OCI-LY7 (cell line): ENCODE measurements around the gene FBF1. TPM values are rescaled to one million over a fixed set of nuclear protein-coding genes. Genes with fewer than 3 reads are reported as not detected.

Source experiments
- BruUV-seq: library from RNA; stranded (reverse); fragments of 400-500 nt; replicated peaks from 2 replicates; lab custom pipeline; 2021; lab: Mats Ljungman, UMichigan
- CTCF ChIA-PET: fragments of 300-600 bp; sonication (Branson Sonifier 250); formaldehyde crosslinking; loops from one replicate; lab custom pipeline; 2022; ENCODE audit warnings: antibody characterized with exemption; ENCODE audit not compliant: unreplicated experiment; lab: Charles Lee
- POLR2A ChIA-PET: fragments of 300-600 bp; sonication (Branson Sonifier 250); formaldehyde crosslinking; loops from one replicate; lab custom pipeline; 2022; ENCODE audit warnings: antibody characterized with exemption; lab: Charles Lee
- DNase-seq: peaks from one replicate; pipeline ENCODE4 v3.0.0-alpha.2; 2015; ENCODE audit warnings: low spot score
- H2AFZ ChIP-seq: fragments of 200-600 bp; sonication (generic), shearing (Covaris generic); 2 replicates; pipeline ENCODE4 v1.6.1; 2014; ENCODE audit warnings: mild to moderate bottlenecking, antibody characterized with exemption, low read length, moderate library complexity
- H3K27ac ChIP-seq: fragments of 200-600 bp; sonication (generic); 2 replicates; pipeline ENCODE4 v1.5.1; 2014; ENCODE audit warnings: mixed run types, low read depth, mild to moderate bottlenecking, moderate library complexity, low read length, inconsistent platforms; ENCODE audit not compliant: poor library complexity, severe bottlenecking
- H3K36me3 ChIP-seq: fragments of 200-600 bp; sonication (generic); 2 replicates; pipeline ENCODE4 v1.6.1; 2014; ENCODE audit warnings: mild to moderate bottlenecking, antibody characterized with exemption, low read length, moderate library complexity, mixed read lengths; ENCODE audit not compliant: insufficient read depth
- H3K4me1 ChIP-seq: fragments of 200-600 bp; sonication (generic); 2 replicates; pipeline ENCODE4 v1.5.1; 2014; ENCODE audit warnings: mild to moderate bottlenecking, low read length; ENCODE audit not compliant: insufficient read depth, poor library complexity, severe bottlenecking
- H3K4me2 ChIP-seq: fragments of 200-600 bp; sonication (generic); 2 replicates; pipeline ENCODE4 v1.6.1; 2014; ENCODE audit warnings: mild to moderate bottlenecking, low read length
- H3K4me3 ChIP-seq: fragments of 200-600 bp; sonication (generic); 2 replicates; pipeline ENCODE4 v1.5.1; 2014; ENCODE audit warnings: mild to moderate bottlenecking, low read depth, low read length; ENCODE audit not compliant: poor library complexity, severe bottlenecking
- H3K79me2 ChIP-seq: fragments of 200-600 bp; sonication (generic); 2 replicates; pipeline ENCODE4 v1.6.1; 2016; ENCODE audit warnings: low read depth, mild to moderate bottlenecking, low read length, moderate library complexity, mixed read lengths; ENCODE audit not compliant: insufficient read depth
- H3K9me2 ChIP-seq: fragments of 200-600 bp; sonication (generic); 2 replicates; pipeline ENCODE4 v1.6.1; 2016; ENCODE audit warnings: mild to moderate bottlenecking, low read length, mixed read lengths; ENCODE audit not compliant: insufficient read depth
- H3K9me3 ChIP-seq: fragments of 200-600 bp; sonication (generic); 2 replicates; pipeline ENCODE4 v1.6.1; 2014; ENCODE audit warnings: mild to moderate bottlenecking, mixed run types, low read length, mixed read lengths
- H4K20me1 ChIP-seq: fragments of 200-600 bp; sonication (generic); 2 replicates; pipeline ENCODE4 v1.6.1; 2014; ENCODE audit warnings: mild to moderate bottlenecking, antibody characterized with exemption, low read length, moderate library complexity, mixed read lengths; ENCODE audit not compliant: insufficient read depth
- EZH2phosphoT487 ChIP-seq: fragments of 200-600 bp; sonication (generic); IDR thresholded peaks from 2 replicates; pipeline ENCODE4 v1.6.1; 2018; ENCODE audit warnings: low read depth, borderline replicate concordance, mild to moderate bottlenecking, mixed run types, antibody characterized with exemption, low read length, moderate library complexity, mixed read lengths
- intact Hi-C: fragments of 100-400 bp; cut with micrococcal nuclease; formaldehyde crosslinking; loops from one replicate; pipeline ENCODE4 v1.10.0; 2022; ENCODE audit not compliant: unreplicated experiment
- total RNA-seq, 2 experiments: library from RNA; depleted of rRNA in 1 of 2; stranded (reverse); fragments of >200 nt in 1 of 2; shearing (Covaris generic) in 1 of 2; gene quantifications; 2 replicates each; pipeline ENCODE4 v1.2.3, GENCODE V29; 2014 to 2022
- TF ChIP-seq, protein P1 (sequence below): fragments of 200-600 bp; sonication (generic); conservative IDR thresholded peaks from 2 replicates; pipeline ENCODE4 v1.5.1; 2014; ENCODE audit warnings: mild to moderate bottlenecking, antibody characterized with exemption, low read length, moderate library complexity, mixed read lengths

The FBF1 gene
- total RNA-seq, 2 experiments from 2014 or later, result 34.6 to 47.9 TPM

DNA sequence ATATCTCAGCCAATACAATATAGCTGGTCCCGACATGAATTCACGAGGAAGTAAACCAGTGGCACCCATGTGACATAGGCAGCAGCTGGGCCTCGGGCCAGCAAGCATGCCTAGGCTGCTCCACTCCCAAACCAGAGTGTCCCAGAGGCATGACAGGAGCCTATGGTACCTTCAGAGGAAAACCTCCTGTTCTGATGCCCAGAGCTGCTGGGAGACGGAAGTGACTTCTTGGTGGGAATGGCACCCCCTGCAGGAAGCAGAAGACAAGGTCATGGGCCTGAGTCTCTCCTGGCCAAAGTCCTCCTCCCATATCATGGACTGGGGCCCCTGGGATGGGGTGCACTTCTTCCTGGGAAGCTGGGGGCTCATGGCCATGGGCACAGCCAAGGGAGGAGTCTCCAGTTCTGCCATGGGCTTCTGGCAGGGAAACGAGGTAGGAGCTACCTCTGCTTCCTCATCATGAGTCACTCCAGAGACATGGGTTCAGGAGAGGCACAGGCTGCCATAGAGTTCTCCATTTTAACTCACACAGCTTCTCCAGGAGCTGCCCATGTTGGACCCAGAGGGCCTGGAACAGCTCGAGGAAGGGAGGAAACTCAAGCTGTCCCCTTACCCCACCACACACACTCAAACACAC is 13.4 kb downstream of the FBF1 start:
- Histone ChIP-seq H3K9me2 (no peaks in the 10 kb centered on the region), H3K27ac (no peak overlapping the region), H3K79me2 (no peaks in the 10 kb centered on the region), H3K9me3 (no peaks in the 10 kb centered on the region), H3K4me3 (no peak overlapping the region), H4K20me1 (no peaks in the 10 kb centered on the region), H3K4me1 (no peaks in the 10 kb centered on the region), H2AFZ (peak overlapping the region; percentile 77), H3K36me3 (no peaks in the 10 kb centered on the region; the same call in 1 of the 2 replicates), H3K4me2 (no peak overlapping the region)
- ChIA-PET CTCF (interaction anchor here (0.9 to 1.5 kb wide), 5 partner anchors 13 to 31 kb away, joined by 3 to 5 read pairs (median 3); partner anchors contain the start of gene FBF1), POLR2A (interaction anchor here (0.5 to 1.2 kb wide), 5 partner anchors 8 to 69 kb away, joined by 3 to 6 read pairs (median 3); partner anchors contain the start of gene FBF1)
- no TSS peak for BruUV-seq
- peak; percentile 74 for DNase-seq
- TF ChIP-seq, protein P1, sequence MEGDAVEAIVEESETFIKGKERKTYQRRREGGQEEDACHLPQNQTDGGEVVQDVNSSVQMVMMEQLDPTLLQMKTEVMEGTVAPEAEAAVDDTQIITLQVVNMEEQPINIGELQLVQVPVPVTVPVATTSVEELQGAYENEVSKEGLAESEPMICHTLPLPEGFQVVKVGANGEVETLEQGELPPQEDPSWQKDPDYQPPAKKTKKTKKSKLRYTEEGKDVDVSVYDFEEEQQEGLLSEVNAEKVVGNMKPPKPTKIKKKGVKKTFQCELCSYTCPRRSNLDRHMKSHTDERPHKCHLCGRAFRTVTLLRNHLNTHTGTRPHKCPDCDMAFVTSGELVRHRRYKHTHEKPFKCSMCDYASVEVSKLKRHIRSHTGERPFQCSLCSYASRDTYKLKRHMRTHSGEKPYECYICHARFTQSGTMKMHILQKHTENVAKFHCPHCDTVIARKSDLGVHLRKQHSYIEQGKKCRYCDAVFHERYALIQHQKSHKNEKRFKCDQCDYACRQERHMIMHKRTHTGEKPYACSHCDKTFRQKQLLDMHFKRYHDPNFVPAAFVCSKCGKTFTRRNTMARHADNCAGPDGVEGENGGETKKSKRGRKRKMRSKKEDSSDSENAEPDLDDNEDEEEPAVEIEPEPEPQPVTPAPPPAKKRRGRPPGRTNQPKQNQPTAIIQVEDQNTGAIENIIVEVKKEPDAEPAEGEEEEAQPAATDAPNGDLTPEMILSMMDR, result peak; percentile 79
- no peak for TF ChIP-seq EZH2phosphoT487
- intact Hi-C loops, result loop anchor here (1.0 kb wide), 1 partner anchor 22 kb away; no protein-coding TSS in a partner anchor

DNA sequence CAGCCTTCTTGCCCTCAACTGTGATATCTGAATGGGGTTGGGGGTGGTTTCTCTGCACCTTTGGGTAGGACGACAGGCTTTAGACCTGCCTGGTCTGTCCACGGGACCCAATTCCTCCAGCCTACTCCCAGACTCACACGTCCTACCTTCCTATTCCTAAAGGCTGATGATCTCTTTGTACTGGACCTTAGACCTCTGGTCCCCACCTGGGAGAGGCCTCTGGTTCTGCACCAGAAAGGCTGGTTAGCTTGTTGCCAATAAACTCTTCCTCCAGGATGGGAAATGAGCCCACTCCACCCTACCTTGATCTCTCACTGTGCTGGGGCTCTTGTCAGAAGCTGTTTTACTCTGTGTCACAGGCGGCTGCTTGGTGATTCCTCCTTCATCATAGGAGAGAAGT is 14.4 kb downstream of the FBF1 start:
- TF ChIP-seq, protein P1, result no peak
- no peak for TF ChIP-seq EZH2phosphoT487
- DNase-seq, result no peak

DNA sequence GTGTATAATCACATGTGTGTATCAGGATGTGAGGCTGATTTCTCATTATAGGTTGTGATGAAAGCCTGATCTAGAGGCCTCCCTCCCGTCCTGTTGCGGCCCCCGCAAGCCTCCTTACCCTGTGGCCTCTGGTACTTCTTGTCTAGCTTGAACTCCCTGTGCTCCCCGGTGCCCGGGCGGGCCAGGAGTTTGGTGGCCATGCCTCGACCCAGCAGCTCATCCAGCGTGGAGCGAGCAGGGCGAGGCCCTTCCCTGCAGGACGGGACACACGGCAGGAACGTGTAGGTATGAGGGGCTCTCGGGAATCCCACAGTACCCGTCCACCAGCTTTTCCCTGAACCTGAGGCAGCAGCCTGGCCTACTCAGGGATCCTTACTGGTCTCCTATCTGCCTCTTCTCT is 14.9 kb downstream of the FBF1 start:
- H3K4me1 ChIP-seq, result no peaks in the 10 kb centered on the region
- no peak for DNase-seq
- CTCF ChIA-PET, result interaction anchor here (1.0 kb wide), 1 partner anchor 16 kb away, joined by 5 read pairs; no protein-coding TSS in a partner anchor
- no peaks in the 10 kb centered on the region for H3K9me2 ChIP-seq
- TF ChIP-seq, protein P1, result no peak
- TF ChIP-seq EZH2phosphoT487, result no peak
- POLR2A ChIA-PET, result interaction anchor here (0.6 to 1.2 kb wide), 4 partner anchors 16 to 667 kb away, joined by 3 to 4 read pairs (median 3); no protein-coding TSS in a partner anchor
- H3K36me3 ChIP-seq, result no peaks in the 10 kb centered on the region
- H2AFZ ChIP-seq, result no peak overlapping the region
- no peak overlapping the region for H3K27ac ChIP-seq
- H3K4me2 ChIP-seq, result no peak overlapping the region
- intact Hi-C loops, result no loop called here
- no TSS peak for BruUV-seq
- H3K4me3 ChIP-seq, result no peak overlapping the region
- H3K79me2 ChIP-seq, result no peaks in the 10 kb centered on the region
- H4K20me1 ChIP-seq, result no peaks in the 10 kb centered on the region
- H3K9me3 ChIP-seq, result no peaks in the 10 kb centered on the region

More for the DNA sequence above, 14.4 kb downstream of the FBF1 start:
- ChIA-PET CTCF (no interaction called here), POLR2A (interaction anchor here (0.7 to 1.2 kb wide), 4 partner anchors 10 to 140 kb away, joined by 3 to 4 read pairs (median 3); partner anchors contain the start of gene FBF1)
- H3K27ac ChIP-seq, result no peak overlapping the region
- H3K79me2 ChIP-seq, result no peaks in the 10 kb centered on the region
- H3K4me1 ChIP-seq, result no peaks in the 10 kb centered on the region
- H3K9me2 ChIP-seq, result no peaks in the 10 kb centered on the region
- no peaks in the 10 kb centered on the region for H4K20me1 ChIP-seq
- no peaks in the 10 kb centered on the region for H3K9me3 ChIP-seq
- no peak overlapping the region for H3K4me3 ChIP-seq
- no peak overlapping the region for H3K4me2 ChIP-seq
- BruUV-seq, result no TSS peak
- no peak overlapping the region for H2AFZ ChIP-seq
- intact Hi-C loops, result no loop called here
- H3K36me3 ChIP-seq, result no peaks in the 10 kb centered on the region
